Gastrocnemius medialis (tissue), 4 donors: ENCODE measurements around the gene CASTOR1. TPM values are rescaled to one million over a fixed set of nuclear protein-coding genes. Genes with fewer than 3 reads are reported as not detected.
A peak's percentile ranks its signal among the peaks of the same experiment; 100 is the strongest.

ENCODE experiments used
- ATAC-seq, 2 donors: fragments of 150-250 bp; one replicate each; pipeline ENCODE4 v1.9.1; 2016
- DNase-seq, 2 donors: peaks; one replicate each; pipeline ENCODE4 v3.0.0-alpha.2; 2019
- H3K27ac ChIP-seq, 4 donors: fragments of 200-600 bp; sonication (generic); 1 replicate in 1 of 4; 2 replicates in 3 of 4; pipeline ENCODE4 v1.5.1; 2016 to 2018; ENCODE audit warnings: mild to moderate bottlenecking in 2 of 4, moderate library complexity in 1 of 4
- H3K27me3 ChIP-seq, 3 donors: fragments of 200-600 bp; sonication (generic) in 2 of 3; 1 replicate in 1 of 3; 2 replicates in 2 of 3; pipeline versions ENCODE4 v1.5.1 to v1.6.0; 2016 to 2019; ENCODE audit warnings: mild to moderate bottlenecking in 1 of 3, moderate library complexity in 1 of 3
- H3K36me3 ChIP-seq, 2 donors: fragments of 200-600 bp; sonication (generic) in 1 of 2; one replicate each; pipeline ENCODE4 v1.5.1; 2017 to 2018
- H3K4me1 ChIP-seq, 2 donors: fragments of 200-600 bp; sonication (generic) in 1 of 2; one replicate each; pipeline ENCODE4 v1.5.1; 2016 to 2017; ENCODE audit warnings: mild to moderate bottlenecking in 2 of 2
- H3K4me3 ChIP-seq, 4 donors: fragments of 200-600 bp; sonication (generic) in 3 of 4; 1 replicate in 1 of 4; 2 replicates in 3 of 4; pipeline ENCODE4 v1.5.1; 2016 to 2019; ENCODE audit warnings: mild to moderate bottlenecking in 2 of 4
- H3K9me3 ChIP-seq, 3 donors: fragments of 200-600 bp; sonication (generic) in 2 of 3; 1 replicate in 1 of 3; 2 replicates in 2 of 3; pipeline ENCODE4 v1.5.1; 2016 to 2019
- CTCF ChIP-seq, 5 experiments: fragments of 450-650 bp in 3 of 5; fragments of 200-600 bp in 2 of 5; sonication (generic) in 2 of 5; IDR thresholded peaks in 4 of 5; conservative IDR thresholded peaks in 1 of 5; 1 replicate in 4 of 5; 2 replicates in 1 of 5; pipeline ENCODE4 v1.5.1; 2016 to 2019; ENCODE audit warnings: antibody characterized with exemption in 5 of 5, mild to moderate bottlenecking in 3 of 5, moderate library complexity in 3 of 5
- POLR2A ChIP-seq, 2 donors: fragments of 450-650 bp; IDR thresholded peaks; one replicate each; pipeline ENCODE4 v1.6.1; 2017; ENCODE audit warnings: antibody characterized with exemption in 2 of 2, mild to moderate bottlenecking in 2 of 2, moderate library complexity in 2 of 2
- in situ Hi-C, 4 donors: fragments of 200-750 bp; cut with MboI; loops; one replicate each; pipeline versions ENCODE4 v1.15.0 to v1.8.0; 2017; ENCODE audit warnings: low sequenced_read_pairs in 4 of 4
- intact Hi-C: fragments of 100-400 bp; cut with DNase I; formaldehyde crosslinking; loops from one replicate; pipeline ENCODE4 v1.15.1; 2023; ENCODE audit warnings: low total_unique reads
- total RNA-seq, 4 donors: library from RNA; depleted of rRNA; stranded (reverse); fragments of >200 nt; gene quantifications; one replicate each; pipeline versions ENCODE4 v1.1.0 to v1.2.3, GENCODE V29; 2016

CASTOR1 gene
- total RNA-seq, 4 donors from 2014 or later: 3.5 to 6.5 (median 5.6) TPM

GRCh38 chr22:30260276-30260675, 29.0 kb downstream of the CASTOR1 start:
- in situ Hi-C loops (loop anchor here (5.0 to 10.0 kb wide), 3 partner anchors 125 to 135 kb away; partner anchors contain the start of genes RNF215 (in 3 of the 4) and SEC14L2 (in 1 of the 4)), intact Hi-C loops (no loop called here)
- ATAC-seq: no peak
- H3K4me3 ChIP-seq: no peak overlapping the region
- TF ChIP-seq POLR2A (IDR thresholded peaks at IDR 0.05): no peak
- no peak for TF ChIP-seq CTCF (IDR thresholded peaks at IDR 0.05 in 4 of 5, conservative IDR thresholded peaks at IDR 0.05 in 1 of 5)
- no peaks in the 10 kb centered on the region for H3K36me3 ChIP-seq
- H3K4me1 ChIP-seq: no peaks in the 10 kb centered on the region
- H3K27ac ChIP-seq: no peak overlapping the region
- no peaks in the 10 kb centered on the region for H3K9me3 ChIP-seq
- no peaks in the 10 kb centered on the region for H3K27me3 ChIP-seq
- DNase-seq: no peak

- DNase-seq (no peak), ATAC-seq (no peak)
- no peaks in the 10 kb centered on the region for H3K36me3 ChIP-seq
- no peak overlapping the region for H3K27ac ChIP-seq
- H3K4me3 ChIP-seq: no peak overlapping the region
- intact Hi-C loops: no loop called here
- H3K4me1 ChIP-seq: no peaks in the 10 kb centered on the region
- H3K9me3 ChIP-seq: no peaks in the 10 kb centered on the region
- in situ Hi-C loops: no loop called here
- no peaks in the 10 kb centered on the region for H3K27me3 ChIP-seq
- TF ChIP-seq CTCF (IDR thresholded peaks at IDR 0.05 in 4 of 5, conservative IDR thresholded peaks at IDR 0.05 in 1 of 5) (no peak), POLR2A (IDR thresholded peaks at IDR 0.05) (no peak)
Observed at GRCh38 chr22:30254314-30254713, 35.0 kb downstream of the CASTOR1 start.

GRCh38 chr22:30253205-30253852, 36.0 kb downstream of the CASTOR1 start:
- H3K4me1 ChIP-seq: no peaks in the 10 kb centered on the region
- H3K9me3 ChIP-seq: no peaks in the 10 kb centered on the region
- TF ChIP-seq POLR2A (IDR thresholded peaks at IDR 0.05): no peak
- TF ChIP-seq CTCF (IDR thresholded peaks at IDR 0.05 in 4 of 5, conservative IDR thresholded peaks at IDR 0.05 in 1 of 5): no peak
- ATAC-seq (no peak), DNase-seq (peak in 1 of 2 donors; percentile 16)
- H3K27ac ChIP-seq: no peak overlapping the region
- in situ Hi-C loops (no loop called here), intact Hi-C loops (no loop called here)
- H3K27me3 ChIP-seq: no peaks in the 10 kb centered on the region
- no peak overlapping the region for H3K4me3 ChIP-seq
- no peaks in the 10 kb centered on the region for H3K36me3 ChIP-seq

GRCh38 chr22:30252411-30253204, 36.7 kb downstream of the CASTOR1 start:
- Histone ChIP-seq H3K4me3 (no peak overlapping the region), H3K4me1 (no peaks in the 10 kb centered on the region), H3K36me3 (no peaks in the 10 kb centered on the region), H3K27ac (no peak overlapping the region), H3K9me3 (no peaks in the 10 kb centered on the region), H3K27me3 (peaks cover 0 to 2% (median 0%) of the 10 kb centered on the region in 3 donors)
- no peak for ATAC-seq
- in situ Hi-C loops: no loop called here
- TF ChIP-seq CTCF (IDR thresholded peaks at IDR 0.05 in 4 of 5, conservative IDR thresholded peaks at IDR 0.05 in 1 of 5) (no peak), POLR2A (IDR thresholded peaks at IDR 0.05) (no peak)
- intact Hi-C loops: no loop called here
- DNase-seq: no peak
